ENCODE data around the gene ZNF398. TPM values are rescaled to one million over a fixed set of nuclear protein-coding genes. Genes with fewer than 3 reads are reported as not detected.

Gene ZNF398
- total and polyA plus RNA-seq, 10 of the 15 experiments (the other 5 are each of a cell fraction or from before 2014, with no cell fraction given), result 2.3 to 15.3 (median 10.0) TPM

- 93% methylated on average over 1 of the region's 1 CpG for WGBS (ENCODE audit: insufficient coverage, insufficient replicate concordance, low lambda C conversion rate, missing lambda C conversion rate)
- DNase-seq (ENCODE audit: low read depth, low spot score) (no peak), ATAC-seq (no peak), FAIRE-seq (no peak)
- Histone ChIP-seq H3K4me3 (no peak overlapping the region), H3K27ac (ENCODE audit: control insufficient read depth, insufficient read depth) (no peak overlapping the region), H3K9ac (ENCODE audit: control insufficient read depth, insufficient read depth, low read length) (no peak overlapping the region), H3K4me1 (ENCODE audit: control insufficient read depth, insufficient read depth, low read length) (no peaks in the 10 kb centered on the region; the same call in 1 of the 2 replicates), H3K36me3 (ENCODE audit: control insufficient read depth in 2 of 2, insufficient read depth in 2 of 2, low read length in 1 of 2) (peaks cover 12 to 30% of the 10 kb centered on the region in 2 experiments), H3K27me3 (replicated peaks in 1 of 2; ENCODE audit: control insufficient read depth in 2 of 2, insufficient read depth in 2 of 2, low read length in 1 of 2) (no peaks in the 10 kb centered on the region), H4K20me1 (ENCODE audit: control insufficient read depth, insufficient read depth) (no peaks in the 10 kb centered on the region), H3K79me2 (ENCODE audit: control insufficient read depth, insufficient read depth, low read length) (peaks cover 2% of the 10 kb centered on the region; the same call in 1 of the 2 replicates), H3K4me2 (ENCODE audit: control insufficient read depth, insufficient read depth) (no peak overlapping the region), H3K9me3 (replicated peaks; ENCODE audit: control insufficient read depth, insufficient read depth, low read length) (no peaks in the 10 kb centered on the region), H2AFZ (ENCODE audit: control insufficient read depth, low read depth, low read length) (no peak overlapping the region)
- CTCF ChIA-PET, result no interaction called here
- intact Hi-C loops (cut with micrococcal nuclease; ENCODE audit: unreplicated experiment), result no loop called here
- no peak for TF ChIP-seq E2F4 (IDR thresholded peaks at IDR 0.05; ENCODE audit: low read depth, low read length)
- no peak for TF ChIP-seq CBFB (IDR thresholded peaks at IDR 0.05; ENCODE audit: low read depth)
- no peak for TF ChIP-seq GABPA (IDR thresholded peaks at IDR 0.05; ENCODE audit: low read depth)
- no peak for TF ChIP-seq NFXL1 (IDR thresholded peaks at IDR 0.05; ENCODE audit: borderline replicate concordance)
- no peak for TF ChIP-seq USF1 (IDR thresholded peaks at IDR 0.05; ENCODE audit: borderline replicate concordance, extremely low read length, insufficient read depth, low read depth, low read length)
- no peak for TF ChIP-seq GATAD2B (conservative IDR thresholded peaks at IDR 0.05; ENCODE audit: low read depth)
- no peak for TF ChIP-seq CHD2 (IDR thresholded peaks at IDR 0.05; ENCODE audit: borderline replicate concordance, low read depth, low read length)
- no peak for TF ChIP-seq CEBPB (IDR thresholded peaks at IDR 0.05; ENCODE audit: borderline replicate concordance in 1 of 2, low read depth in 2 of 2, low read length in 2 of 2)
- no peak for TF ChIP-seq CHD1 (IDR thresholded peaks at IDR 0.05; ENCODE audit: low read depth, low read length)
- no peak for TF ChIP-seq EED (IDR thresholded peaks at IDR 0.05; ENCODE audit: low read depth)
- in situ Hi-C loops (cut with MboI), result no loop called here
- POLR2A ChIA-PET, result interaction anchor here (0.5 kb wide), 1 partner anchor 9 kb away, joined by 3 read pairs; no protein-coding TSS in a partner anchor
- BruUV-seq (replicated peaks), result no TSS peak
- SMC1A ChIA-PET (ENCODE audit: uncharacterized antibody, unreplicated experiment), result no interaction called here
- RAD21 ChIA-PET (ENCODE audit: unreplicated experiment), result no interaction called here
Observed at GRCh38 chr7:149166142-149166541, 18.9 kb downstream of the ZNF398 start.
